ENCODE measurements around the gene OXNAD1. TPM values are rescaled to one million over a fixed set of nuclear protein-coding genes. Genes with fewer than 3 reads are reported as not detected.

The OXNAD1 gene
- total RNA-seq, 1 donor from 2014 or later = 29.5 TPM

DNA sequence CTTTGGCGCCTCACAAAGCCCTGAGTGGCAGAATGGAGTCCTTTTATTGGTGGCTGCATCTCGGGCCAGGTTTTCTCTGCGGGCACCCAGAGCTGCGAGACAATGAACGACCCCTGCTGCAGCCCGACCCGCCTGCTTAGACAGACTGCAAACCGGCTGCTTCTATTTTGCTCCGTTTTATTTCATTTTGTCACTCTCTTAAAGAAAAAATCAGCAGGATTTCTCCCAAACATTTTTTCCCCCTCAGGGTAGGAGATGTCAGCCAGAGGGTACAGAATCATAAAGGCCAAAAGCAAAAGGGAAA, 64.8 kb downstream of the OXNAD1 start:
- Mint-ChIP-seq H3K9me3 (peaks cover 15% of the 10 kb centered on the region), H3K4me3 (no peak overlapping the region), H3K27me3 (ENCODE audit: insufficient read depth) (no peaks in the 10 kb centered on the region), H3K27ac (no peak overlapping the region), H3K4me1 (ENCODE audit: low read depth) (peaks cover 25% of the 10 kb centered on the region), H3K36me3 (ENCODE audit: low read depth) (peaks cover 62% of the 10 kb centered on the region)
- DNase-seq (ENCODE audit: low spot score) = no peak
- intact Hi-C loops (cut with micrococcal nuclease) = no loop called here

DNA sequence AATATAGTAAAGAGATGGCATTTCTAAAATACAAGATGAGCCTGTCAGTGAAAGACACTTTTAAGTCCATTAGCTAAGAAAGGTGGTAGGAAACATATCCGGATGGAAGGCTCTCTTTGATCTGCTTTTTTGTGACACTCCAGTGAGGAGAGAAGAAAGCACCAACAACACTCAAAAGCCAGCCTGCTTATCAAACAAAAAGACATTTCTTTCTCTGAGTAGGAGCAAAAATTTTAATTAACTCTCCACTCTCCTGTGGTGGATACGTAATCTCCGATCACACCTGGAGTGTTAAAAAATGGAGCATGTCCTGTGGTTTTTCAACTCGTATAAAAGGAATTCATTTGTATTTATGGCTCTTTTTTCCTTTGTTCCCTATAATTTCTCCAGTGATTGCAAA, 65.3 kb downstream of the OXNAD1 start:
- peaks cover 23% of the 10 kb centered on the region for H3K4me1 Mint-ChIP-seq (ENCODE audit: low read depth)
- H3K27ac Mint-ChIP-seq = no peak overlapping the region
- peaks cover 15% of the 10 kb centered on the region for H3K9me3 Mint-ChIP-seq
- no peak for DNase-seq (ENCODE audit: low spot score)
- H3K4me3 Mint-ChIP-seq = no peak overlapping the region
- peaks cover 64% of the 10 kb centered on the region for H3K36me3 Mint-ChIP-seq (ENCODE audit: low read depth)
- intact Hi-C loops (cut with micrococcal nuclease) = no loop called here
- no peaks in the 10 kb centered on the region for H3K27me3 Mint-ChIP-seq (ENCODE audit: insufficient read depth)

DNA sequence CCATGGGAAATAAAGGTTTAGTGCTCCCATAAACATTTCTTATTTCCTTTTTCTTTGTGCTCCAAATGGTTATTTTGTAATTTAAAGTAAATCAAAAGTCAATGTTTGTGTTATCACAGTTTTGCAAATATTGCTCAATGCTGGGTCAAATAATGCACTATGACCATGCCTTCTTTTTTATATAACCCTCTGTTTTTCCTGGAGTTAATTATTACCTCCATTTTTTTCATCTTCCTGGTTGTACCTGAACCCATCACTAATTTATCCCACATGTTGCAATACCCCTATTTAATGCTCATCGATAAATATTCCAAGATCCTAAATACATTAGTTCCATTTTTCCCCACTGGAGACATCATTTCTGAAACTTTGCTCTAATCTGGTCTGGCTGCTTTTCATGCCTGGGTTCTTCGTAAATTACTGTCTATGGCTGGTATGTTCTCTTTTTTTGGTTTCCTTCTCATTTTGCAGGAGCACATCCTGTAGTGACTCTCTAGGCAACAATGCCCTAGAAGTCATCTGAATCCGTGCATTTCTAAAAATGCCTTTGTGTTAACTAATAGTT, 66.4 kb downstream of the OXNAD1 start:
- Mint-ChIP-seq H3K9me3 (peaks cover 15% of the 10 kb centered on the region), H3K36me3 (ENCODE audit: low read depth) (peaks cover 64% of the 10 kb centered on the region), H3K27ac (no peak overlapping the region), H3K4me3 (no peak overlapping the region), H3K27me3 (ENCODE audit: insufficient read depth) (no peaks in the 10 kb centered on the region), H3K4me1 (ENCODE audit: low read depth) (peaks cover 20% of the 10 kb centered on the region)
- intact Hi-C loops (cut with micrococcal nuclease) = no loop called here
- no peak for DNase-seq (ENCODE audit: low spot score)

- intact Hi-C loops (cut with micrococcal nuclease) = no loop called here
- Mint-ChIP-seq H3K36me3 (ENCODE audit: low read depth) (peaks cover 64% of the 10 kb centered on the region), H3K4me3 (no peak overlapping the region), H3K9me3 (peaks cover 15% of the 10 kb centered on the region), H3K27me3 (ENCODE audit: insufficient read depth) (no peaks in the 10 kb centered on the region), H3K27ac (peak overlapping the region; percentile 33), H3K4me1 (ENCODE audit: low read depth) (peaks cover 22% of the 10 kb centered on the region)
- DNase-seq (ENCODE audit: low spot score) = no peak
Measured at GRCh38 chr3:16332904-16333426, 68.0 kb downstream of the OXNAD1 start.

DNA sequence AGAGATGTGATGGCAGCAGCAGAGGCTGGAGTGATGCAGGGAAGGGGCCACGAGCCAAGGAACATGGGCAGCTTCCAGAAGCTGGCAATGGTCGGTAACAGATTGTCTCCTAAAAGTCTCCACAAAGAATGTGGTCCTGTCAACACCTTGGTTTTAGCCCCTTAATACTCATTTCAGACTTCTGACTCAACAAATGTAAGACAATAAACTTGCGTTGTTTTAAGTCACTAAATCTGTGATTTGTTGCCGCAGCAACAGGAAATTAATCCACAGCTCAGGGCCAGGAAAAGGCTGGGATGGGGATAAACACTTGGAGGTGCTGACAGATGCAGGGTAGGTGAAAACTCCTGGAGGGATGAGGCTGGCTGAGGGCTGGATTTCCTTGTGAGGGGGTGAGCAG, 69.9 kb downstream of the OXNAD1 start:
- H3K4me3 Mint-ChIP-seq = no peak overlapping the region
- no peak for DNase-seq (ENCODE audit: low spot score)
- H3K27ac Mint-ChIP-seq = peak overlapping the region; percentile 21
- H3K4me1 Mint-ChIP-seq (ENCODE audit: low read depth) = peaks cover 42% of the 10 kb centered on the region
- peaks cover 15% of the 10 kb centered on the region for H3K9me3 Mint-ChIP-seq
- H3K36me3 Mint-ChIP-seq (ENCODE audit: low read depth) = peaks cover 59% of the 10 kb centered on the region
- H3K27me3 Mint-ChIP-seq (ENCODE audit: insufficient read depth) = no peaks in the 10 kb centered on the region
- intact Hi-C loops (cut with micrococcal nuclease) = no loop called here

DNA sequence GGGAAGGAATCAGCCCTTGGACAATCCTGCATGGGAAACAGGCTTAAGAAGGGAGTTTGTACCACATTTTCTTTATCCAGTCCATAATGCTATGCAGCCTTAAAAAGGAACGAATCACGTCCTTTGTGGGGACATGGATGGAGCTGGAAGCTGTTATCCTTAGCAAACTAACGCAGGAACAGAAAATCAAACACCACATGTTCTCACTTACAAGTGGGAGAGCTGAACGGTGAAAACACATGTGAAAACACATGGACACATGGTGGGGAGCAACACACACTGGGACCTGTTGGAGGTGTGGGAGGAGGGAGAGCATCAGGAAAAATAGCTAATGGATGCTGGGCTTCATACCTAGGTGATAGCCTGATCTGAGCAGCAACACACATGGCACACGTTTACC, 70.3 kb downstream of the OXNAD1 start:
- Mint-ChIP-seq H3K27me3 (ENCODE audit: insufficient read depth) (no peaks in the 10 kb centered on the region), H3K9me3 (peaks cover 15% of the 10 kb centered on the region), H3K36me3 (ENCODE audit: low read depth) (peaks cover 59% of the 10 kb centered on the region), H3K4me1 (ENCODE audit: low read depth) (peaks cover 46% of the 10 kb centered on the region), H3K4me3 (no peak overlapping the region), H3K27ac (peak overlapping the region; percentile 21)
- intact Hi-C loops (cut with micrococcal nuclease) = no loop called here
- no peak for DNase-seq (ENCODE audit: low spot score)

GRCh38 chr3:16335772-16336645, 71.0 kb downstream of the OXNAD1 start:
- Mint-ChIP-seq H3K4me3 (no peak overlapping the region), H3K36me3 (ENCODE audit: low read depth) (peaks cover 58% of the 10 kb centered on the region), H3K27me3 (ENCODE audit: insufficient read depth) (no peaks in the 10 kb centered on the region), H3K9me3 (peaks cover 15% of the 10 kb centered on the region), H3K27ac (peak overlapping the region; percentile 5), H3K4me1 (ENCODE audit: low read depth) (peaks cover 47% of the 10 kb centered on the region)
- no peak for DNase-seq (ENCODE audit: low spot score)
- intact Hi-C loops (cut with micrococcal nuclease) = no loop called here

DNA sequence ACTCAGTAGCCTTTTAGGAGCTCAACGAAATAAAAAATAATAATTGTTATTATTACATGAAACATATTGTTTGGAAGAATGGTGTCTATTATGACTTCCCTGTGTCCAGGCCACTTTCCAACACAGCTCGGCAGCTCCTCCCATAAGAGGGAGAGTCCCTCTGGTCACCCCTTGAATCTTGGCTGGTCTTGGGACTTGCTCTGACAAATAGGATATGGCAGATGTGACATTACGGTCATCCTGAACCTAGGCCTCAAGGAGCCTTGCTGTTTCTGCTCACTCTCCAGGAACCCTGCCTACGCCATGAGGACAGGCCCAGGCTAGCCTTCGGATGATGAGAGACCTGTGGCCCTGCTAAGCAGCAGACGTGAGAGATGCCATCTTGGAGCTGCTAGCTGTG, 71.8 kb downstream of the OXNAD1 start:
- no peaks in the 10 kb centered on the region for H3K27me3 Mint-ChIP-seq (ENCODE audit: insufficient read depth)
- peaks cover 47% of the 10 kb centered on the region for H3K4me1 Mint-ChIP-seq (ENCODE audit: low read depth)
- H3K27ac Mint-ChIP-seq = peak overlapping the region; percentile 23

DNA sequence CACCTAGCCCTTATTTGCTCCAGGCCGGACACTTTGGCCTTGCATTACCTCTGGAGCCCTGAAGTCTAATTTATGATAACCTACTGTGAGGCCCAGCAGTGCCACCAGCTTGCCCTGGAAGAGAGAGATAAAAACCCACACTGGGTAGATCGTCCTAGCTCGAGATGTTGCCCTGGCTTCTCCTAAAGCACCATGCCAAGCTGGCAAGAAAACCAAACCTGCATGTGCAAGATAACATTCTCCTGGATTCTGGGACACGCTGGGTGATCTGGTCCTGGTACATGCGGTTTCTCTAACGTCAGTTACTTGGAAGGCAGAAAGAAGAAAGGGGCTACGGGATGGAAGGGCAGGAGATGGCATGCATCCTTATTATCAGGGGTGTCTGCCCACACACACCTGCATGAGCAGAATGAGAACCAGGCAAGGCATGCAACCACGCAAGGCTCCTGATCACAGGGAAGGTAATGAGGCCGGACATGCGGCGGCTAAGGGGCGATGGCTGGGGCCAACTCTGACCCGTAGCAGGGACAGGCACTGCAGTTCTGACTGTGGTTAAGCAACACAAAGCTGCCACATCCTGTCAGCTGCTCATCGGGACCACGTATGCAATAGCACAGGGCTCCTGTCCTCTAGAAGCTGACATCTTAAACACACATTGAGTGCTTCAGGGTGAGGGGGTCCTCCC, 73.0 kb downstream of the OXNAD1 start:
- Mint-ChIP-seq H3K4me3 (peak overlapping the region; percentile 41), H3K27me3 (ENCODE audit: insufficient read depth) (no peaks in the 10 kb centered on the region), H3K4me1 (ENCODE audit: low read depth) (peaks cover 44% of the 10 kb centered on the region), H3K9me3 (no peaks in the 10 kb centered on the region), H3K36me3 (ENCODE audit: low read depth) (peaks cover 45% of the 10 kb centered on the region), H3K27ac (peak overlapping the region; percentile 81)
- intact Hi-C loops (cut with micrococcal nuclease) = loop anchor here (2.0 kb wide), 2 partner anchors 39 to 213 kb away; no protein-coding TSS in a partner anchor
- DNase-seq (ENCODE audit: low spot score) = peak; percentile 51

More for the DNA sequence above, 71.8 kb downstream of the OXNAD1 start:
- H3K4me3 Mint-ChIP-seq = no peak overlapping the region
- H3K9me3 Mint-ChIP-seq = peaks cover 9% of the 10 kb centered on the region
- no peak for DNase-seq (ENCODE audit: low spot score)
- peaks cover 52% of the 10 kb centered on the region for H3K36me3 Mint-ChIP-seq (ENCODE audit: low read depth)
- intact Hi-C loops (cut with micrococcal nuclease) = no loop called here

- Mint-ChIP-seq H3K36me3 (ENCODE audit: low read depth) (peaks cover 51% of the 10 kb centered on the region), H3K9me3 (no peaks in the 10 kb centered on the region), H3K27ac (peak overlapping the region; percentile 81), H3K27me3 (ENCODE audit: insufficient read depth) (no peaks in the 10 kb centered on the region), H3K4me3 (peak overlapping the region; percentile 5), H3K4me1 (ENCODE audit: low read depth) (peaks cover 54% of the 10 kb centered on the region)
- intact Hi-C loops (cut with micrococcal nuclease) = loop anchor here (2.0 kb wide), 2 partner anchors 38 to 212 kb away; no protein-coding TSS in a partner anchor
- DNase-seq (ENCODE audit: low spot score) = peak; percentile 12
Measured at GRCh38 chr3:16338999-16339398, 74.0 kb downstream of the OXNAD1 start.

DNA sequence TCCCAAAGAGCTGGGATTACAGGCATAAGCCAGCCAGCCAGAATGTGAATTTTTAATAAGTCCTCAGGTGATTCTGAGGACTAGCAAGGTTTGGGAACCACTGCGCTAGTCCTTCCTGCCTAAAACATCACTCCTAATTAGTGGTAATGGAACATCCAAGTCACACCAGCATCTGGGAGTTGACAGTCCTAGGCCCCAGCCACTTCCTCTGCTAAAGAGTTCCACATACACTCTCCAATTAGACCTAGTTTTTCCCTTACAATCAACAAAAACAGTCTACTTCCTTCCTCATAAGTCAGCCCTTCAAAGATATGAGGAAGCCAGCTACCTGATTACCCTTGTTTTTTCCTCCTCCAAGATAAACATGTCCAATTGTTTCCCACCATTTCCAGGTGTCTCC, 78.1 kb downstream of the OXNAD1 start:
- no peak for DNase-seq (ENCODE audit: low spot score)
- Mint-ChIP-seq H3K27me3 (ENCODE audit: insufficient read depth) (no peaks in the 10 kb centered on the region), H3K36me3 (ENCODE audit: low read depth) (peaks cover 67% of the 10 kb centered on the region), H3K27ac (peak overlapping the region; percentile 74), H3K4me1 (ENCODE audit: low read depth) (peaks cover 71% of the 10 kb centered on the region), H3K9me3 (no peaks in the 10 kb centered on the region), H3K4me3 (no peak overlapping the region)
- intact Hi-C loops (cut with micrococcal nuclease) = no loop called here

- H3K36me3 Mint-ChIP-seq (ENCODE audit: low read depth) = peaks cover 79% of the 10 kb centered on the region
- DNase-seq (ENCODE audit: low spot score) = no peak
- H3K27me3 Mint-ChIP-seq (ENCODE audit: insufficient read depth) = no peaks in the 10 kb centered on the region
- no peak overlapping the region for H3K4me3 Mint-ChIP-seq
- H3K9me3 Mint-ChIP-seq = no peaks in the 10 kb centered on the region
- peaks cover 54% of the 10 kb centered on the region for H3K4me1 Mint-ChIP-seq (ENCODE audit: low read depth)
- intact Hi-C loops (cut with micrococcal nuclease) = no loop called here
- H3K27ac Mint-ChIP-seq = peak overlapping the region; percentile 79
Measured at GRCh38 chr3:16346413-16347081, 81.5 kb downstream of the OXNAD1 start.
